Measurements from ENCODE around the gene AMACR. TPM values are rescaled to one million over a fixed set of nuclear protein-coding genes. Genes with fewer than 3 reads are reported as not detected.

Gene AMACR
- total RNA-seq, 1 donor from 2014 or later = 33.6 TPM

- DNase-seq (ENCODE audit: low read depth) = no peak
Observed at GRCh38 chr5:34007201-34007620, 639 bp downstream of the AMACR start.

GRCh38 chr5:34005681-34006080 lies 2.2 kb downstream of the AMACR start:
- DNase-seq (ENCODE audit: low read depth) = no peak

- peak; percentile 97 for DNase-seq (ENCODE audit: low read depth)
Observed at GRCh38 chr5:34005211-34005610, 2.6 kb downstream of the AMACR start.

GRCh38 chr5:34003941-34004340 lies 3.9 kb downstream of the AMACR start:
- no peak for DNase-seq (ENCODE audit: low read depth)

GRCh38 chr5:34002629-34003328 lies 5.1 kb downstream of the AMACR start:
- peak; percentile 67 for DNase-seq (ENCODE audit: low read depth)

- DNase-seq (ENCODE audit: low read depth) = peak; percentile 91
Observed at GRCh38 chr5:34001241-34001841, 6.5 kb downstream of the AMACR start.

- DNase-seq (ENCODE audit: low read depth) = peak; percentile 45
Observed at GRCh38 chr5:33999978-34000377, 7.9 kb downstream of the AMACR start.

GRCh38 chr5:33997331-33997983 lies 10.4 kb downstream of the AMACR start:
- peak; percentile 82 for DNase-seq (ENCODE audit: low read depth)

GRCh38 chr5:33995865-33996264 lies 12.0 kb downstream of the AMACR start:
- no peak for DNase-seq (ENCODE audit: low read depth)

- peak; percentile 40 for DNase-seq (ENCODE audit: low read depth)
Observed at GRCh38 chr5:33994845-33995244, 13.0 kb downstream of the AMACR start.

GRCh38 chr5:33992864-33993263 lies 15.0 kb downstream of the AMACR start:
- no peak for DNase-seq (ENCODE audit: low read depth)

- no peak for DNase-seq (ENCODE audit: low read depth)
Observed at GRCh38 chr5:33985447-33985846, 22.4 kb downstream of the AMACR start.

GRCh38 chr5:33984671-33985124 lies 23.2 kb downstream of the AMACR start, which contains the start of gene SLC45A2:
TSS of gene SLC45A2 (minus strand) at chr5:33984693. CDS start at chr5:33984583, 110 bp downstream.
- DNase-seq (ENCODE audit: low read depth) = peak; percentile 51

GRCh38 chr5:33984178-33984577 lies 23.7 kb downstream of the AMACR start:
- no peak for DNase-seq (ENCODE audit: low read depth)

GRCh38 chr5:33981408-33982162 lies 26.3 kb downstream of the AMACR start:
- DNase-seq (ENCODE audit: low read depth) = peak; percentile 70

- DNase-seq (ENCODE audit: low read depth) = no peak
Observed at GRCh38 chr5:33980030-33980429, 27.8 kb downstream of the AMACR start.

- DNase-seq (ENCODE audit: low read depth) = no peak
Observed at GRCh38 chr5:33978306-33978705, 29.5 kb downstream of the AMACR start.

GRCh38 chr5:33976307-33976706 lies 31.5 kb downstream of the AMACR start:
- no peak for DNase-seq (ENCODE audit: low read depth)

- DNase-seq (ENCODE audit: low read depth) = no peak
Observed at GRCh38 chr5:33975852-33976251, 32.0 kb downstream of the AMACR start.

- no peak for DNase-seq (ENCODE audit: low read depth)
Observed at GRCh38 chr5:33973271-33973670, 34.6 kb downstream of the AMACR start.

- peak; percentile 55 for DNase-seq (ENCODE audit: low read depth)
Observed at GRCh38 chr5:33969572-33970452, 38.0 kb downstream of the AMACR start.
